Breast epithelium (tissue), 3 donors: Measurements from ENCODE around the gene GADD45G.

Source experiments
- CTCF ChIP-seq, 3 donors: fragments of 450-650 bp; IDR thresholded peaks; one replicate each; pipeline ENCODE4 v1.5.1; 2016 to 2017; ENCODE audit warnings: antibody characterized with exemption in 3 of 3, mild to moderate bottlenecking in 3 of 3, moderate library complexity in 3 of 3
- POLR2A ChIP-seq: fragments of 450-650 bp; IDR thresholded peaks from one replicate; pipeline ENCODE4 v1.6.1; 2016; ENCODE audit warnings: antibody characterized with exemption, mild to moderate bottlenecking, moderate library complexity
- POLR2AphosphoS5 ChIP-seq, 3 donors: sonication (generic); formaldehyde crosslinking; IDR thresholded peaks; one replicate each; pipeline ENCODE4 v1.6.1; 2017; ENCODE audit warnings: antibody characterized with exemption in 3 of 3

GRCh38 chr9:89595646-89596045 lies 9.2 kb upstream of the GADD45G start:
- TF ChIP-seq CTCF (IDR thresholded peaks at IDR 0.05) (no peak), POLR2A (no peak), POLR2AphosphoS5 (IDR thresholded peaks at IDR 0.05) (no peak)
